ENCODE measurements around the gene SYNE1.

SYNE1 gene

DNA sequence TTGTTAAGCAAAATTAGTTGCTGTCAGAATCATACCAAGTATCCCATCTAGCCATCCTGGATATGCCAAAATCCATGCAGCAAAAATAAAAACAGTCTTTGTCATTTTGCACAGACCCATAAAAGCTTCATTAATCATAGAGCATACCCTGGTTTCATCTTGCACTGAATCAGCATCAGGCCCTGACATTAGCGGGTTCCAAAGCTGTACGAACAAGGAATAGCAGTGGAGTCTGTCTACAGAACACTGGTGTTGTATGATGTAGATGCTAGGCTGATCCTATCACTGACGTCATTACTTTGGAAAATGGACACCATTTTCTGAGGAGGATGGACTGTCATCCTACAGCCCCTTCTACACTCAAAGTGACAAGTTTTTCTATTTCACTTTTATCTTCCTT lies 514.1 kb downstream of the SYNE1 start:
- DNase-seq, result no peak

- DNase-seq, result no peak
These were observed 514.7 kb downstream of the SYNE1 start for GRCh38 chr6:152122434-152122833.

GRCh38 chr6:152121910-152122309 lies 515.3 kb downstream of the SYNE1 start:
- no peak for DNase-seq

DNA sequence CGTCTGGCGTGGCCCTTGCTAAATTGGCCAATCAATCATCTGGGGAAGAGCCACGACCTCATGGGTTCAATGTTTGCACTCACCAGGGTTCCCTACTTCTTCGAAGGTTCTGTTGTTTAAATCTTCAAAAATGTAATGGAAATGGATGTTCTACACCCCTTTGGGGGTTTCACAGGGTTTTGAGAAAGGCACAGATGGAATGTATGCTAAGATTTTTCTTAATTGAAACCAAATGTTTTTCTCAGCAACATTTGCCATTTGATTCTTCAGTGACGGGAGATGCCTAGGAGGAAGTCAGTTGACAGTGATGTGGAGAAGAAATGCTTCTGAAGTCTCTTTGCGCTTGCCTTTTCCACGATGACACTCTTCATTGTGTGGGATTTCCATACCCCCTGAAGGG lies 517.3 kb downstream of the SYNE1 start:
- no peak for DNase-seq

- DNase-seq, result peak; percentile 3 to 23
These were observed 518.5 kb downstream of the SYNE1 start for GRCh38 chr6:152118678-152119077.

DNA sequence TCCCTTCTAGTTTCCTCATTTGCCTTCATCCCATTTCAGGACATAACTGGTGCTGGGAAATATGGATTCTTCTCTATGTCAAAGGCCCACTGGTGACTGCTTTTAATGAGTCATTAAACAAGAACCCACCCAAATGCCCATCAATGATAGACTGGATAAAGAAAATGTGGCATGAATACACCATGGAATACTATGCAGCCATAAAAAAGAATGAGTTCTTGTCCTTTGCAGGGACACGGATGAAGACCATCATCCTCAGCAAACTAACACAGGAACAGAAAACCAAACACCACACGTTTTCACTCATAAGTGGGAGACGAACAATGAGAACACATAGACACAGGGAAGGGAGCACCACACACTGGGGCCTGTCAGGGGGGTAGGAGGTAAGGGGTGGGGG lies 518.9 kb downstream of the SYNE1 start:
- DNase-seq, result no peak

DNA sequence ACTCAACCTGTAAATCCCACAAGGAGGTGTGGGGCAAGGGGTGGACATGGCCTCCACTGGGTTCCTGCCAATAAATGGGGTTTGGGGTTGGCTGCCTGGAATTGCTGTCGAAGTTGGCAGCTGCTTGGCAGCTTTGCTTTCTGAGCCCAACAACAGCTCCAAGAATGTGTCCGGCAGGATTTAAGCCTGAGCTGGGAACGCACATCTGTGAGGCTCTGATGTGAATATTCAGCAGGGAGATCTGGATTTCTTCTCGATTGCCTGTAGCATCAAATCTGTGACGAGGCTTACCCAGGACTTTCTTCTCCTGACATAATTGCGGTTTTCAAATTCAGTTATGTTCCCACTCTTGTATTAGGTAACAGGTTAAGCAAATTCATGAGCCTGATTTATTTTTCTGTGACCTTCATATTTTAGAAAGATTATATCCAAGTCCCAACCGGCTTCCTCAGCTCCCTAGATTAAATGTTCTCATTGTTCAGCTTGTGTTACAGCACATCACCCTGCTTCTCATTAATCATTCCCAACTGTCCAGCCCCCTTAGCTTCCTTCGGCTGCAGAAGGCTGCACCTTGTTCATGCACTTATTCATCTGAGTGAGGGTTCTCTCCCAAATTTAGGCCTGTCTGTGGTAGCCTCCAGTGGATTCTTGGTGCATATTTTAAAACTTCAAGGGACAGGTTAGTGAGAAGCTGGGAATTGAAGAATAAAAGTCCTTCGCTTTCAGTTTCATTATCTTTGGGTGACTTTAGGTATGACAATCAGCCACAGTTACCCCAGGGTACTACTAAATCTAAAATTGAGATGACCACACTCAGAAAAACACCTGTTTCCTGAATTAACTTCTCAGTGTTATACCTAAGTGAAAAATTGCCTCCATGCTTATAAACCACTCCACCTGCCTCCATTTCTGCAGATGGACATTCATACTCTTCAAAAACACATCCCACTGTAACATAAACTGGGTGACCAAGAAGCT lies 519.7 kb downstream of the SYNE1 start:
- no peak for DNase-seq

GRCh38 chr6:152112491-152113261 lies 524.5 kb downstream of the SYNE1 start:
- no peak for DNase-seq

DNA sequence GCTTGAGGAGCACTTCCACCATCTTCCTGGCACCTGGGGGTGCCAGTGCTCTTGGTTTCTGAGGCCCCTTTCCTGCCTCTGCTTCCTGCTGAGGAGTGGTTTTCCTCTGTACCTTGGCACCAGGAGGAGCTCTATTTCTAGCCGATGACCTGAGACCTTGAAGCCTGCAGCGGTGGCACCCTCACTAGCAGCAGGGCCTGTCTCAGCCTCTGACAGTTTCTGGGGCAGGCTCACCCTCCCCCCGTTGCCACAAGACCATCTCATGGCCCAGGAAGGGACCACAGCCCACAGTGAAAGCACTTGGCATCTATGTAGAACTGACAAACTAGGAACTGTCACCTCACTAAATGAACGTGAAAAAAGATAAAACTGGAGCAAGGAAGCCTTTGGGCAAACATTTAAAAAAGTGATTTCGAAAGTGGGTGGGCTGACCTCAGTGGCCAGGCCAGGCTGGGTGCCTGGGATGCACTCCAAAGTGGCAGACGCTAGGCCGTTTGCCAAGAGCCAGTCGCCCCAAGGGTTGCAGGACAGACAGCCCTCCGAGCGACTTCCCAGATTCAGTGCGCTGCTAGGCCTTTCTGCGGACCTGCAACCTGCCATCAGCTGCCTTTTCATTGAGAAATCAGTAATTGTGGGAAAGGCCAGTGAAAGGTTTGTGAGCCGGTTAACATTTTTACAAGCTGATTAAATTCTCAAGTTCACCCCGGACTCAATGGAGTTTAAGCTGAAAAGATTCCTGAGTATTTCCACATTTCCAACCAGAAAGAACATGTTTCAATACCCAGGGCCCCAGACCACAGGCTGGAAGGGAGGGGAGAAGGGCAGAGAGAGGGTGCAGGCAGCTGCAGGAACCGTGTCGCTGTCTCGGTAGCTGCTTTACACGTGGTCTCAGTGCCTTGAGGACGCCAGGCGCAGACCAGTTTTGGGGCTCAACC lies 526.0 kb downstream of the SYNE1 start:
- peak in 1 of 2 experiments; percentile 3 for DNase-seq

GRCh38 chr6:152107973-152108372 lies 529.2 kb downstream of the SYNE1 start:
- no peak for DNase-seq

DNA sequence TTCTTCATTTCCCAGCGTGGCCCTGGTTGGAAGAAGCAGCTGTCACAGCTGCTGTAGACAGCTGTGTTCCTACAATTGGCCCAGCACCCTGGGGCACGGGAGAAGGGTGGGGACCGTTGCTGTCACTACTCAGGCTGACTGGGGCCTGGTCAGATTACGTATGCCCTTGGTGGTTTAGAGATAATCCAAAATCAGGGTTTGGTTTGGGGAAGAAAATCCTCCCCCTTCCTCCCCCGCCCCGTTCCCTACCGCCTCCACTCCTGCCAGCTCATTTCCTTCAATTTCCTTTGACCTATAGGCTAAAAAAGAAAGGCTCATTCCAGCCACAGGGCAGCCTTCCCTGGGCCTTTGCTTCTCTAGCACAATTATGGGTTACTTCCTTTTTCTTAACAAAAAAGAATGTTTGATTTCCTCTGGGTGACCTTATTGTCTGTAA lies 537.0 kb downstream of the SYNE1 start:
- DNase-seq, result peak; percentile 63 to 64

GRCh38 chr6:152099446-152100182 lies 537.5 kb downstream of the SYNE1 start:
- DNase-seq, result no peak

- DNase-seq, result no peak
These were observed 538.5 kb downstream of the SYNE1 start for GRCh38 chr6:152098683-152099082.

- DNase-seq, result no peak
These were observed 540.2 kb downstream of the SYNE1 start for GRCh38 chr6:152096863-152097496.

GRCh38 chr6:152094992-152095592 lies 542.1 kb downstream of the SYNE1 start:
- peak; percentile 92 to 93 for DNase-seq

DNA sequence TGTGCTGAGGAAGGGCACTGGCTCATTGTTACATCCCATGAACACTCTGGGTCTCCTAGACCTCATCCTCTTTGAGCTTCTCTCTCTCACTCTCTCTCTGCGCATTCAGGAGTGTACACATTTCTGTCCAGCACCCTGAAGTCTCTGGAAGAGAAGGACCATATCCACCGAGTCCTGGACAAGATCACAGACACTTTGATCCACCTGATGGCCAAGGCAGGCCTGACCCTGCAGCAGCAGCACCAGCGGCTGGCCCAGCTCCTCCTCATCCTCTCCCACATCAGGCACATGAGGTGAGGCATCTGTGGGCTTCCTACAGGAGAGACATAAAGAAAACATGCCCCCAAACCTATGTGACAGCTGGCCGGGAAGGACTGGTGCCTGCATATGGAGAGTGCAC lies 542.9 kb downstream of the SYNE1 start:
- DNase-seq, result no peak

DNA sequence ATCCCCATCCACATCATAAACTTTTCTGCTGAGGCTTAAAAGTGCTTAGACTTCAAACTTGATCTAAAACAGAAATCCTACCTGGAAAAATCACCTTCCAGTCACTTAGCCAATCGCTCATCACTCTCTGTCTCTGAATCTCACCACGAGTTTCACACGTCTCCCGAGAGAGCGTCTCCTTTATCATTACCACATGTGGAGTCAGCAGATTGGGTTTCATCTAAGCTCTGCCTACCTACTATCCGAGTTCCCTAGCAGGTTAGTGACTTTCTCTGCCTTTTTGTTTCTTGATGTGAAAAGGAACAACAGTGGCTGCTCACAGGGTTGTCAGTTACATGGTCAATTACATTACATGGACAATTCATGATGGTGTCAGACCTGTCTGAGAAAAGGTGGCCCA lies 543.5 kb downstream of the SYNE1 start:
- no peak for DNase-seq

- DNase-seq, result no peak
These were observed 545.3 kb downstream of the SYNE1 start for GRCh38 chr6:152091851-152092341.

GRCh38 chr6:152091201-152091600 lies 546.0 kb downstream of the SYNE1 start:
- DNase-seq, result no peak

GRCh38 chr6:152089992-152090391 lies 547.2 kb downstream of the SYNE1 start:
- no peak for DNase-seq

DNA sequence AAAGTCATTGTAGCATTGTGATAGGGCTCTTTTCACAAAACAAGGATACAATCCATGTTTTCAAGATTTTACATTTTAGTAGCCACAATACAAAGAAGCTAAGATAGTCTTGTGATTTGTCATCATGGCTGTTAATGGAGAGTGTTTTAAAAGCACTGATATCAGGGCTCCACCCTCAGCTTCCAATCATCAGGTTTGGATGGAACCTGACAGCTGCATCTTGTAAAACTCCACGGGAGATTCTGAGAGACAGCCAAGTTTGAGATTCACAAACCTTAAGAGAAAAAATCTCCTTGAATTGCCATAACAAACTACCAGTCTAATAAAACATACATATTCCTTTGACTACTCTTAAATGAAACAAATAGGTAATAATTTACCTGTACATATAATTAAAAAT lies 549.5 kb downstream of the SYNE1 start:
- no peak for DNase-seq

All from Kasumi-1 (cell line).